GM23248 (cell line): ENCODE data around the gene OR1E1.

Experiments
- EZH2 ChIP-seq: fragments of 200-600 bp; sonication (generic); IDR thresholded peaks from 2 replicates; pipeline ENCODE4 v1.6.1; 2018; ENCODE audit warnings: antibody characterized with exemption, mild to moderate bottlenecking; ENCODE audit not compliant: insufficient read depth, poor library complexity, severe bottlenecking
- EZH2phosphoT487 ChIP-seq: fragments of 200-600 bp; sonication (generic); IDR thresholded peaks from 2 replicates; pipeline ENCODE4 v1.6.1; 2018; ENCODE audit warnings: antibody characterized with exemption, moderate library complexity, mild to moderate bottlenecking, low read depth; ENCODE audit not compliant: insufficient read depth

- no peak for TF ChIP-seq EZH2phosphoT487
- TF ChIP-seq EZH2: no peak
Measured at GRCh38 chr17:3411070-3411469, 12.9 kb upstream of the OR1E1 start, which contains the start of gene OR3A3.
